Adipose tissue (tissue), 3 donors: ENCODE data around the gene DOK7. TPM values are rescaled to one million over a fixed set of nuclear protein-coding genes. Genes with fewer than 3 reads are reported as not detected.
"Not testable (repeated sequence)": the region's sequence is repeated elsewhere in the genome, so short reads cannot be mapped to it uniquely, and the experiment has no call there.

Experiments
- H3K27ac ChIP-seq: one replicate; pipeline ENCODE4 v1.5.1; 2013; ENCODE audit warnings: low read depth, low read length
- WGBS, 3 donors: extraction: QIAGEN DNeasy Blood & Tissue Kit; methylation state at CpG; one replicate each; pipeline ENCODE4 v1.1.7; 2013; 5-methylcytosine and 5-hydroxymethylcytosine counted together
- polyA plus RNA-seq, 3 donors: library from polyadenylated mRNA; stranded (reverse); fragments of 200-250 nt; gene quantifications; one replicate each; pipeline ENCODE4 v1.2.3, GENCODE V29; 2013
- donor health status: healthy with polysubstance abuse.
- donor health status: Bipolar disorder and iron deficiency.
- donor health status: healthy.

The DOK7 gene
- polyA plus RNA-seq, 3 donors, result 0.11 to 2.1 (median 0.18) TPM

- no peak overlapping the region for H3K27ac ChIP-seq
- 5 to 22% (median 16%) methylated on average over 17 of the region's 17 CpGs for WGBS, 3 donors
These were observed 68.3 kb downstream of the DOK7 start for GRCh38 chr4:3531318-3531878.

DNA sequence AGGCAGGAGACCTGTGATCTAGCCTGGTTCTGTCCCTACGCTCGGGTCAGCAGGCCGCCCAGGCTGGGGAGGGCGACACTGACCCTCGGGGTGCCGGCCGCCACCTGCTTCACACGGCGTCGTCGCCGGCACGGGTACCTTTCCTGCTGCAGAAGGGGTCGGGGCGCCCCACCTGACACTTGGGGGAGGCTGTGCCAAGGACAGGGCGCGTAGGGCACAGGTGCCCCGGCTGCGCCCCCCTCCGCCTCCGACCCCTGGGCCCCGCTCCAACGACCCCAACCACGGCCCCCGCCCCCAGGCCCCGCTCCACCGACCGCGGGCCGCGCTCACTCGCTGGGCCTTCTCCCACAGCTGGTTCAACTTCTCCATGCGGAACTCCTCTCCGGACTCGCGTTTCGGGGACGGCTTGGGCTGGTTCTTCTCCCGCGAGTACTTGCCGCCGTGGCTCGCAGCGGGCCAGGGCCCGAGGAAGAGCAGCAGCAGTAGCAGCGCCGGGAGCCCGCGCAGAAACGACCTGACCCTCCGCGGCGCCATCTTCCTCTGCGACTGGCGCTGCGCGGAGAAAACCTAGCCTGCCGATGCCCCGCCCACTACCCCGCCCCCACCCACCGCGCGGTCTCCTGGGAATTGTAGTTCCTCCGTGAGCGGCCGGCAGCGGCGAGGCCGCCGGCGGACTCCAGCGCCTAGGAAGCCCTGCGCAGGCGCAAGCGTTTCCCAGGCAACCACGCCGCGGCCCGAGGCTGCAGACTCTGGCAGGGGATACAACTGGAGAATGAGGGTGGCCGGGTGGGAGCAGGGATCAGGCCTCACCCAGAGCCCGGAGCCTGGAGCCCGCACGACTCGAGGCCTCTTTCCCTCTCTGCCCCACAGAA is 69.0 kb downstream of the DOK7 start, which contains the start of gene LRPAP1:
Gene LRPAP1, minus strand, starts transcription at position 544 of the 872 bp plus-strand sequence. Its CDS starts 10 bp downstream, at position 534.
- H3K27ac ChIP-seq, result no peak within 1 kb of the TSS
- 0 to 1% (median 0%) methylated on average over 68 to 84 of the region's 84 CpGs for WGBS, 3 donors

GRCh38 chr4:3532751-3533422 is 69.8 kb downstream of the DOK7 start:
- 11 to 15% (median 14%) methylated on average over 36 to 42 of the region's 42 CpGs for WGBS, 3 donors
- no peak overlapping the region for H3K27ac ChIP-seq

DNA sequence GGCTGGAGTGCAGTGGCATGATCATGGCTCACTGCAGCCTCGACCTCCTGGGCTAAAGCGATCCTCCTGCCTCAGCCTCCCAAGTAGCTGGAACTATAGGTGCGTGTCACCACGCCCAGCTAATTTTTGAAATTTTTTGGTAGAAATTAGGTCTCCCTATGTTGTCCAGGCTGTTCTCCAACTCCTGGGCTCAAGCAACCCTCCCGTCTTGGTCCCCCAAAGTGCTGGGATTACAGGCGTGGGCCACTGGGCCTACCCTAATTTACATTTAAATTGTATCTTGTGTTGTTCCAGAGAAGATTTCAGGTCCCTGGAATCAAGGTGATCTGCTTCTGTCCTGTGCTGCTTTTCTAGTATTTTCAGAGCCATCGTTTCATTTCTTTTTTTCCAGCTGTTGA is 70.3 kb downstream of the DOK7 start:
- 95 to 97% (median 95%) methylated on average over 7 of the region's 7 CpGs for WGBS, 3 donors
- no peak overlapping the region for H3K27ac ChIP-seq

DNA sequence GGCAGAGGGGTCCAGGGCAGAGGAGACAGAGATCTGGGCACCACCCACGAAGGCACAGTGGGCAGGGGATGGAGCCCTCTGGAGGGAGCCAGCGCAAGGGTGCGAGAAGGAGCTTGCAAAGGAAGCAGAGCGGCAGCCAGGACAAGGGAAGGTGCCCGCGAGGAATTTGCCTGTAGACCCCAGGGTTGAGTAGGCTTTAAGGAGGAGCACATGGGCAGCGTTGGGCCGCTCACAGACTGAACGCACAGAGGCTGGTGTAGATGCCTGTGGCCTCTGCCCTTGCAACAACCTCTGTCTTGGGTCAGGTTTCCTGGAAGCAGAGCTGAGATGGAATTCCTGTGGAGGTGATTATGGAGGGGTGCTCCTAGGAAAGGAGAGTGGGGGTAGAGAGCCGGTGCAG is 72.7 kb downstream of the DOK7 start:
- not testable (repeated sequence) for H3K27ac ChIP-seq
- 88 to 89% (median 88%) methylated on average over 9 of the region's 10 CpGs for WGBS, 3 donors

GRCh38 chr4:3538906-3539305 is 75.8 kb downstream of the DOK7 start:
- H3K27ac ChIP-seq, result not testable (repeated sequence)
- 91 to 97% (median 97%) methylated on average over 11 to 23 of the region's 23 CpGs for WGBS, 3 donors

- H3K27ac ChIP-seq, result not testable (repeated sequence)
- WGBS, 3 donors, result 61 to 80% (median 66%) methylated on average over 7 of the region's 8 CpGs
These were observed 80.3 kb downstream of the DOK7 start for GRCh38 chr4:3543415-3543814.

Other genes starting within 250 kb of the DOK7 start
- under 1 TPM in 2 of 3 donors, not detected in 1; 0.22 to 0.36 TPM for gene MSANTD1, start 214.1 kb upstream of the DOK7 start, polyA plus RNA-seq
- 10 to 100 TPM in 2 of 3 donors, 1 to 10 TPM in 1; 6.9 to 16.6 (median 16.3) TPM for gene RGS12, start 170.3 kb upstream of the DOK7 start, polyA plus RNA-seq
- under 1 TPM in 2 of 3 donors, not detected in 1; 0.24 to 0.46 TPM for gene HGFAC, start 21.3 kb upstream of the DOK7 start, polyA plus RNA-seq
- 100 to 1,000 TPM in 2 of 3 donors, 10 to 100 TPM in 1; 34.9 to 176 (median 140) TPM for gene LRPAP1, start 69.1 kb downstream of the DOK7 start, polyA plus RNA-seq